Measurements from ENCODE around the gene SDK1.

DNA sequence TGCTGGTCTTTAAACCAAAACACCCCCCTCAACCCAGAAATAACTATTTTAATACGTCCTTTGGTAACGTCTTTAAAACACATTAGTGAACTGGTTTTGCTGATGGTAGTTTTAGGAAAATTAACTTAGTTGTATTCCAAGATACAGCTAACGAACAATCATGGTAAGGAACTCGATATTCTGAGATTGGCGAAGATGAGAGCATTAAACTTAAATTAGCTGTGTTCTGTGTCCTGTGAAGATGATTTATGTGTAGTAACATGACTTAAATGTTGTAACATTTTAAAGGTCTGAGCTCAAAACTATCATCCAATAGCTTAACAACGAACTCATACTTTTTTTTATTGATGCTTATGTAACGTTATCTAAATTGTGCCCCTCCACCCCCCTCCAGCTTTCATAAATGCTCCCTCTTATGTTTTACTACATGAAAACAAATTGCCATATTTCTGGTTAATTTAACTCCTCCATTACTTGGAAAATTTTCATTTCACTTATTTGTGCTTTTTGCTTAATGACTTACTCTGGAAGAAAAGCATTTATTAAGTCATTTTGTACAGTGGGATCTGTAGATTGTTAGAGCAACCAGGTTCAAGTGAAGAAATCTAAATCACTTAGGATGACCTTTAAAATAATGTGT is 1.7 kb downstream of the SDK1 start:
- TF ChIP-seq POLR2A (IDR thresholded peaks at IDR 0.05) (no peak), CTCF (IDR thresholded peaks at IDR 0.05) (no peak)
